HCT116 (cell line): Measurements from ENCODE around the gene NCOR1. TPM values are rescaled to one million over a fixed set of nuclear protein-coding genes. Genes with fewer than 3 reads are reported as not detected.

ENCODE experiments used
- ATAC-seq: fragments of 200-7000 bp; cut with Tn5 transposase; 2 replicates; pipeline ENCODE4 v1.9.1; 2020; ENCODE audit warnings: mild to moderate bottlenecking, moderate library complexity
- BruUV-seq: library from RNA; stranded (reverse); fragments of 400-500 nt; replicated peaks from 2 replicates; lab custom pipeline; 2021; lab: Mats Ljungman, UMichigan
- CTCF ChIA-PET: fragments of 300-600 bp; sonication (Branson Sonifier 250); formaldehyde crosslinking; loops from one replicate; lab custom pipeline; 2021; ENCODE audit warnings: antibody characterized with exemption; lab: Charles Lee
- POLR2A ChIA-PET: fragments of 300-600, 350-600 bp; sonication (Branson Sonifier 250); formaldehyde crosslinking; loops from one replicate; lab custom pipeline; 2021; ENCODE audit warnings: antibody characterized with exemption; lab: Charles Lee
- RAD21 ChIA-PET, 2 experiments: fragments of 300-600 bp; sonication (Branson Sonifier 250); formaldehyde crosslinking; loops; one replicate each; lab custom pipeline; 2023; ENCODE audit warnings: low total read pairs in 2 of 2; ENCODE audit not compliant: uncharacterized antibody in 2 of 2, unreplicated experiment in 2 of 2, low non-redundant PET in 1 of 2; lab: Charles Lee
- DNase-seq: peaks from one replicate; pipeline ENCODE4 v3.0.0-alpha.2; 2010; ENCODE audit warnings: low read depth, low spot score
- H2AFZ ChIP-seq: fragments of 200-600 bp; shearing (Covaris generic), sonication (generic); 2 replicates; pipeline ENCODE4 v1.6.1; 2017; ENCODE audit warnings: low read depth, mixed run types, mixed read lengths, antibody characterized with exemption, low read length; ENCODE audit not compliant: poor library complexity, severe bottlenecking
- H3K27ac ChIP-seq: 2 replicates; pipeline ENCODE4 v1.5.1; 2012; ENCODE audit warnings: low read depth, low read length
- H3K27me3 ChIP-seq: fragments of 200-600 bp; sonication (generic); 2 replicates; pipeline ENCODE4 v1.6.1; 2016; ENCODE audit warnings: mixed run types, low read length, mixed read lengths; ENCODE audit not compliant: insufficient read depth
- H3K36me3 ChIP-seq, 2 experiments: fragments of 200-500 bp in 1 of 2; fragments of 200-600 bp in 1 of 2; sonication (Bioruptor generic) in 1 of 2; sonication (generic) in 1 of 2; 2 replicates each; pipeline versions ENCODE4 v1.5.1 to v1.6.1; 2014 to 2016; ENCODE audit warnings: low read length in 2 of 2, inconsistent platforms in 1 of 2, mixed read lengths in 1 of 2, mixed run types in 1 of 2; ENCODE audit not compliant: insufficient read depth in 2 of 2, control insufficient read depth in 1 of 2
- H3K4me1 ChIP-seq, 2 experiments: fragments of 200-600 bp in 1 of 2; sonication (generic) in 1 of 2; 2 replicates each; pipeline versions ENCODE4 v1.5.1 to v1.6.1; 2012 to 2017; ENCODE audit warnings: low read length in 2 of 2, inconsistent platforms in 1 of 2, mild to moderate bottlenecking in 1 of 2, mixed read lengths in 1 of 2, mixed run types in 1 of 2, moderate library complexity in 1 of 2; ENCODE audit not compliant: insufficient read depth in 2 of 2, control insufficient read depth in 1 of 2
- H3K4me2 ChIP-seq: fragments of 200-600 bp; sonication (generic); 2 replicates; pipeline ENCODE4 v1.6.1; 2017; ENCODE audit warnings: mixed run types, low read length, mixed read lengths
- H3K4me3 ChIP-seq, 2 experiments: fragments of 200-600 bp in 1 of 2; sonication (generic) in 1 of 2; replicated peaks in 1 of 2; 2 replicates each; pipeline ENCODE4 v1.5.1; 2011 to 2016; ENCODE audit warnings: low read length in 2 of 2, control low read depth in 1 of 2, low read depth in 1 of 2, mild to moderate bottlenecking in 1 of 2, mixed read lengths in 1 of 2, mixed run types in 1 of 2
- H3K79me2 ChIP-seq: fragments of 200-600 bp; sonication (generic); 2 replicates; pipeline ENCODE4 v1.6.1; 2017; ENCODE audit warnings: mild to moderate bottlenecking, mixed run types, low read length, moderate library complexity, mixed read lengths; ENCODE audit not compliant: insufficient read depth
- H3K9ac ChIP-seq: fragments of 200-600 bp; sonication (generic); 2 replicates; pipeline ENCODE4 v1.6.1; 2016; ENCODE audit warnings: low read length, mixed read lengths
- H3K9me2 ChIP-seq: fragments of 200-600 bp; sonication (generic), shearing (Covaris generic); 2 replicates; pipeline ENCODE4 v1.6.1; 2017; ENCODE audit warnings: mixed run types, mild to moderate bottlenecking, moderate library complexity; ENCODE audit not compliant: insufficient read depth
- H3K9me3 ChIP-seq, 2 experiments: fragments of 200-500 bp in 1 of 2; fragments of 200-600 bp in 1 of 2; sonication (Bioruptor generic) in 1 of 2; sonication (generic) in 1 of 2; 2 replicates each; pipeline ENCODE4 v1.6.1; 2014 to 2017; ENCODE audit warnings: low read length in 2 of 2, mixed read lengths in 2 of 2, inconsistent platforms in 1 of 2, low read depth in 1 of 2, mild to moderate bottlenecking in 1 of 2, mixed run types in 1 of 2, moderate library complexity in 1 of 2; ENCODE audit not compliant: control insufficient read depth in 1 of 2, insufficient read depth in 1 of 2
- H4K20me1 ChIP-seq: fragments of 200-600 bp; sonication (generic), shearing (Covaris generic); 2 replicates; pipeline ENCODE4 v1.6.1; 2017; ENCODE audit warnings: mixed run types, mild to moderate bottlenecking, moderate library complexity; ENCODE audit not compliant: insufficient read depth
- ATF3 ChIP-seq: IDR thresholded peaks from 2 replicates; pipeline ENCODE4 v1.6.1; 2012
- CEBPB ChIP-seq: IDR thresholded peaks from 2 replicates; pipeline ENCODE4 v1.6.1; 2012; ENCODE audit warnings: low read depth
- CTCF ChIP-seq, 3 experiments: fragments of 200-600 bp in 1 of 3; sonication (generic) in 1 of 3; IDR thresholded peaks in 2 of 3; conservative IDR thresholded peaks in 1 of 3; 2 replicates each; pipeline ENCODE4 v1.5.1; 2012 to 2017; ENCODE audit warnings: low read depth in 2 of 3, low read length in 2 of 3, antibody characterized with exemption in 1 of 3, borderline replicate concordance in 1 of 3, control low read depth in 1 of 3, mild to moderate bottlenecking in 1 of 3, mixed read lengths in 1 of 3, mixed run types in 1 of 3, moderate library complexity in 1 of 3; ENCODE audit not compliant: insufficient read depth in 1 of 3
- EZH2phosphoT487 ChIP-seq: fragments of 200-600 bp; IDR thresholded peaks from 2 replicates; pipeline ENCODE4 v1.6.1; 2018; ENCODE audit warnings: antibody characterized with exemption, borderline replicate concordance
- JUND ChIP-seq: IDR thresholded peaks from 2 replicates; pipeline ENCODE4 v1.6.1; 2012
- POLR2AphosphoS5 ChIP-seq: IDR thresholded peaks from 2 replicates; pipeline ENCODE4 v1.6.1; 2011; ENCODE audit warnings: mild to moderate bottlenecking, low read depth, low read length, moderate library complexity
- SP1 ChIP-seq: IDR thresholded peaks from 2 replicates; pipeline ENCODE4 v1.6.1; 2012; ENCODE audit warnings: low read depth
- YY1 ChIP-seq: IDR thresholded peaks from 2 replicates; pipeline ENCODE4 v1.6.1; 2011; ENCODE audit warnings: low read length, low read depth, moderate library complexity, mild to moderate bottlenecking; ENCODE audit not compliant: insufficient replicate concordance; ENCODE audit errors: extremely low read depth
- ZFX ChIP-seq: fragments of 450-650 bp; IDR thresholded peaks from 2 replicates; pipeline ENCODE4 v1.6.1; 2017
- ZNF274 ChIP-seq: fragments of 200-500 bp; sonication (Bioruptor generic); IDR thresholded peaks from 2 replicates; pipeline ENCODE4 v1.6.1; 2014; ENCODE audit warnings: mild to moderate bottlenecking, low read depth, low read length, inconsistent platforms
- intact Hi-C: fragments of 100-400 bp; cut with micrococcal nuclease; formaldehyde crosslinking; loops from 2 replicates; pipeline ENCODE4 v1.10.0; 2022
- total RNA-seq: library from RNA; stranded (reverse); gene quantifications from one replicate; pipeline ENCODE4 v1.2.1, GENCODE V29; 2021; ENCODE audit not compliant: unreplicated experiment

The NCOR1 gene
- total RNA-seq, 1 experiment from 2014 or later, result 43.7 TPM

- intact Hi-C loops, result no loop called here
- peaks cover 0 to 2% of the 10 kb centered on the region in 2 experiments; a peak in 1 of 4 replicates for H3K36me3 ChIP-seq
- ChIA-PET RAD21 (no interaction called here), POLR2A (no interaction called here), CTCF (no interaction called here)
- peaks cover 10% of the 10 kb centered on the region for H3K79me2 ChIP-seq
- H2AFZ ChIP-seq, result no peak overlapping the region
- TF ChIP-seq ZNF274 (no peak), YY1 (no peak), EZH2phosphoT487 (no peak), CEBPB (no peak), ZFX (no peak), SP1 (no peak), CTCF (IDR thresholded peaks at IDR 0.05 in 2 of 3, conservative IDR thresholded peaks at IDR 0.05 in 1 of 3; ENCODE audit: borderline replicate concordance in 1 of 3, insufficient read depth in 1 of 3, low read depth in 2 of 3, low read length in 2 of 3) (no peak), POLR2AphosphoS5 (no peak), JUND (no peak), ATF3 (no peak)
- H3K27me3 ChIP-seq, result no peaks in the 10 kb centered on the region
- DNase-seq (no peak), ATAC-seq (no peak)
- no TSS peak for BruUV-seq
- peaks cover 6% of the 10 kb centered on the region; the same call in 1 of the 2 replicates for H4K20me1 ChIP-seq
- no peaks in the 10 kb centered on the region for H3K4me1 ChIP-seq
- H3K4me2 ChIP-seq, result no peak overlapping the region
- no peak overlapping the region for H3K27ac ChIP-seq
- no peaks in the 10 kb centered on the region for H3K9me2 ChIP-seq
- H3K9ac ChIP-seq, result no peak overlapping the region
- no peak overlapping the region for H3K4me3 ChIP-seq
- H3K9me3 ChIP-seq, result no peaks in the 10 kb centered on the region
Observed at GRCh38 chr17:16107165-16107770, 108.1 kb downstream of the NCOR1 start.
